GM12874 (cell line): ENCODE results near the gene PDE3A.

Experiments used
- CTCF ChIP-seq: IDR thresholded peaks from 2 replicates; pipeline ENCODE4 v1.5.1; 2011; ENCODE audit warnings: low read depth, mild to moderate bottlenecking, control low read depth, low read length, moderate library complexity; ENCODE audit not compliant: insufficient read depth

The PDE3A gene

GRCh38 chr12:20368114-20368650, at the start of gene PDE3A:
Gene PDE3A, plus strand, starts transcription at chr12:20368537. Its CDS starts 748 bp downstream, at chr12:20369285.
- TF ChIP-seq CTCF: no peak

DNA sequence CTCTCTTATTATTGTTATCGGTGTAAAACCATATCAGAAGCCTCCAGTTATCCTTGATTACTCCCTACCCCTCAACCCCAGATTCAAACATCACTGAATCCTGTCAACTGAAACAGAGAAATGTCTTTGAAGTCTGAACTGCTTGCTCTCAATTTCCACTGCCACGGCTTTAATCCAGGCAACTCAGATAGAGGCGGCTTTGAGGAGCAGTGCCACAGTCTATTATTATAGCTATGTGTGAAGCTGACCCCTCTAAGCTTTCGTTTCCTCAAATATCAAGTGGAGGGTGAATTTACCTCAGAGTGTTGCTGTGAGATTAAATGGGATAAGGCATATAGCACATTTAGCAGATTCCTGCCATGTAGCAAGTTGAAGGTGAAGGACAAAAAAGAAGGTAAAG, 49.0 kb upstream of the PDE3A start:
- no peak for TF ChIP-seq CTCF

DNA sequence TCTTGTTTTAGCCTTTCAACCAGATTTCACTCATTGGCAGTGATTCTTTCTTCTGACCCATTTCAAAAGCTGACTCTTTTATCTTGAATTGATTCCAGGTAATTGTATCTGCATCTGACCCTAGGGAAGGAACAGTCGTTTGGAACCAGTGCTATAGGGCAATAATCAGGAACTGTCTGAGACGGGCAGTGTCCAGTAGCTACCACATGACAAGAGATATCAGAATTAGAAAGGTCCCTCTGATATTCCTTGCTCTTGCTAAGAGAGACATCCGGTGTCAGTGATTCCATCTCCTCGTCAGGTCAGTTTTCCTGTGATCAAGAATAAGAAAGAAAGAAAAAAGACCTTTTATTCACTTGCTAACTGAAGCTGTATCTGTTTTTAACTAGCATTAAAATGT, 47.8 kb upstream of the PDE3A start:
- TF ChIP-seq CTCF: no peak

GRCh38 chr12:20339060-20339459, 29.3 kb upstream of the PDE3A start:
- no peak for TF ChIP-seq CTCF

DNA sequence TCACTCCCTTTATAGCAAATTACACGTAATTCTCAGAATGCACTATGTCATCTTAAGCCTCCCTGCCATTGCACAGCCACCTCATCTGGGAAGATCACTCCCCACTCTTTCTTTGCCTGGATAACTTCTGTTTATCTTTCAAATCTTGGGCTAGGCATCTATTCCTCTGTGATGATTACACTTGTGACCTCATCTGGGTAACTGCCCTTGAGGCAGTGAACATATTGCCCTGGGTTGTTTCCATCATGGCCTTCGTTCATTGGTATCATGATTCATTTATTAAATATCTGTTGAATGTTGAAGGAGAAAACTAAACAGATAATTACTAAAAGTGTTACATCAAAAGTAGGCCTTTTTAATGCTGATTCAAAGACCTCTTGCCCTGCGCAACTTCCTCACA, 26.2 kb upstream of the PDE3A start:
- TF ChIP-seq CTCF: no peak

GRCh38 chr12:20345866-20346265, 22.5 kb upstream of the PDE3A start:
- TF ChIP-seq CTCF: no peak

- no peak for TF ChIP-seq CTCF
Measured at GRCh38 chr12:20350026-20350425, 18.3 kb upstream of the PDE3A start.
